Right hindlimb (tissue), 1 donor: ENCODE results near the gene IRF2.

Experiments used
- DNase-seq: peaks from one replicate; pipeline ENCODE4 v3.0.0-alpha.2; 2018

IRF2 gene

DNA sequence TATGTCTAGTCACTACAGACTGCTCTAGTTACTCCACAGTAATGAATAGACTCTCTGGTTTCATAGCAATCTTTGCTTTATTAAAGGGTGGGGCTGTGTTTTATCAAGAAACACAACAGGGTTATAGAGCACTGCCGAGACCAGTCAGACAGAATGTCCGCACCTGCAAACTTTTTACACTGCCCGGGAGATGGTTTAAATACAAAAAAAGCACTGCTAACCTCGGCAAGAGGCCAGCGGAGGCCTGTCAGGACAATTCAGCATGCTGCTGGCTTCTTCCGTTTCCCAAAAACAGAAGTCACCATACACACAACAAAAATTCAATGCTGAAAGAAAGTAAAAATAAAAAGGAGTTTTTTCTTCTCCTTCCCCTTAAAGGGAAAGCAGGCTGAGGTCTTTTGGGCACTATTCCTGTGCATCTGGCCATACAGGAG is 67.4 kb downstream of the IRF2 start:
- peak; percentile 68 for DNase-seq

DNA sequence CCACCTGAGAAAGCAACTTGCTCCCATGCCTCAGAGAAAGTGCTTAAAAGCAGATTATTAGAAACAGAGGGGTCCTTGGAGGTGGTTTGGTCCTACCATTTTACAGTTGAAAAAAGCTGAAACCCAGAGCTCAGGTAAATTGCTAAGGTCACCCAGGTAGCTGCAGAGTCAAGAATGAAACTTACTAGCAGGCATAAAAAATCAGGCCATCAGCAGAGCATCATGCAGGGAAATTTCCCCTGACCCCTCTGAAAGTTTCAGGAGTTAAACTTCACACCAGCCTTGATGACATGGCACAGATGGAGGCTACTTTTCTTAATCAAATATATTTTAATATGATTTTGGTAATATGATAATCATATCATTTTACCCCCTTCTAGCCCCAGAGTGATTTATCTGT is 70.3 kb downstream of the IRF2 start:
- DNase-seq: no peak

GRCh38 chr4:184403384-184403781 is 71.0 kb downstream of the IRF2 start:
- no peak for DNase-seq

DNA sequence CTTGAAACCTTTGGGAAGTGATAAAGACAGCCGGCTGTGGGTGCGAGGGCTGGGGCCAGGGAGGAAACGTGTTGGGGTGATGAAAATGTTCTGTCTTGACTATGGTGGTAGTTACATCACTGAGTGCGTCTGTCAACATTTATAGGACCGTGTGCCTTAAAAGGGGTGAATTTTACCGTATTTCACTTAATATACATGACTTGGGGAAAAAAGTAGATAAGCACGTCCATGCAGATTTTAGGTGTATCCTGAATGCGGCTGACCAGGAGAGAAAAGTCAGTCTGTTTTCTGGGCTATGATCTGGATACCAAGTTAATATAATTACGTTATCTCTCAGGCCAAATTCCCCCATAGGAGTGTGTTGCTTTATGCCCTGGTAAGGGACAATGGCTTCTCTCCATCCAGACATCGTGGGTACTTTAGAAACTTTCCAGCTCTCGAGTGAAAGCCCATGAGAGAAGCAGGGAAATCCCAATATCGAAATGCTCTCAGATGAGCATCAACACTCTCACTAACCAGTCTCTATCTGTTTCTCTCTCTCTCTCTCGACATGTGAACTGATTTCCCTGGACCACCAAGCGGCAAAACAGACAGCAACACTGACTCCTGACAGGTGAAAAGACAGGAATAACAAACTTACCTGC is 71.5 kb downstream of the IRF2 start:
- no peak for DNase-seq

- no peak for DNase-seq
Observed at GRCh38 chr4:184402239-184402638, 72.1 kb downstream of the IRF2 start.

- no peak for DNase-seq
Observed at GRCh38 chr4:184401397-184402171, 72.8 kb downstream of the IRF2 start.

DNA sequence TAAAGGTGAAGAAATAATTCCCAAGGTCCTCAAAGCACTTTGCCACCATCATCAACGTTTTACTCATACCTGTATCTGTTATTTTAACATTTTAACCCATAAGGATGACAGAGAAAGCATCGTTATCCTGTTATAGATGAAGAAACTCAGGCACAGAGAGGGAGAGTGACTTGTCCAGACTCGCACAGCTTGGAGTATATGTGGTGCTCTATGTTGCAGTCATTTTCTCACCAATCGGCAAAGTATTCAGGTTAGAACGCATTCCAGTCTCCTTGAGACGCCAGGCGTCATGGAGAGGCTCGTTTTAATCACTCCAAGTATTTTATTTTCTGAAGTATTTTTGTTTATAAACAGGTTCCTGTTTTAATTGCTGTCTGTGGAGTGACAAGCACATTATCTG is 73.5 kb downstream of the IRF2 start:
- no peak for DNase-seq

- no peak for DNase-seq
Observed at GRCh38 chr4:184400375-184400870, 73.9 kb downstream of the IRF2 start.

DNA sequence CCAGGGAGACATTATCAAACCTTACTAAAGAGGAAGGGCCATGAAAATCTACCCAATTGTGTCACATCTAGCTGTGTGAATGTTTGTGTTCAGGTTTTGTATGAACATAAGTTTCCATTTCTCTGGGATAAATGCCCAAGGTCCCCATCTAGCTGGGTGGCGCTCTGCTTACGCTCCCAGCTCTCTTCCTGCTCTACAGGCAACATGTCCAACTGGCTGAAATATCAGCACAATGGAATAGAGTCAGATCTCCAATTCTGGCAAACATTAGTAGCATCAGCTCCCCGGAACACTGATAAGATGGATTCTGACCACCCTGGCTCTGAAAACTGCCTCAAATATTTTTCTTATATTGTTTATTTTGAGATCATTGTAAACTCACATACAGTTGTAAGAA is 74.8 kb downstream of the IRF2 start:
- DNase-seq: no peak

GRCh38 chr4:184398741-184399511 is 75.4 kb downstream of the IRF2 start:
- DNase-seq: no peak

GRCh38 chr4:184397516-184398163 is 76.7 kb downstream of the IRF2 start:
- DNase-seq: no peak

DNA sequence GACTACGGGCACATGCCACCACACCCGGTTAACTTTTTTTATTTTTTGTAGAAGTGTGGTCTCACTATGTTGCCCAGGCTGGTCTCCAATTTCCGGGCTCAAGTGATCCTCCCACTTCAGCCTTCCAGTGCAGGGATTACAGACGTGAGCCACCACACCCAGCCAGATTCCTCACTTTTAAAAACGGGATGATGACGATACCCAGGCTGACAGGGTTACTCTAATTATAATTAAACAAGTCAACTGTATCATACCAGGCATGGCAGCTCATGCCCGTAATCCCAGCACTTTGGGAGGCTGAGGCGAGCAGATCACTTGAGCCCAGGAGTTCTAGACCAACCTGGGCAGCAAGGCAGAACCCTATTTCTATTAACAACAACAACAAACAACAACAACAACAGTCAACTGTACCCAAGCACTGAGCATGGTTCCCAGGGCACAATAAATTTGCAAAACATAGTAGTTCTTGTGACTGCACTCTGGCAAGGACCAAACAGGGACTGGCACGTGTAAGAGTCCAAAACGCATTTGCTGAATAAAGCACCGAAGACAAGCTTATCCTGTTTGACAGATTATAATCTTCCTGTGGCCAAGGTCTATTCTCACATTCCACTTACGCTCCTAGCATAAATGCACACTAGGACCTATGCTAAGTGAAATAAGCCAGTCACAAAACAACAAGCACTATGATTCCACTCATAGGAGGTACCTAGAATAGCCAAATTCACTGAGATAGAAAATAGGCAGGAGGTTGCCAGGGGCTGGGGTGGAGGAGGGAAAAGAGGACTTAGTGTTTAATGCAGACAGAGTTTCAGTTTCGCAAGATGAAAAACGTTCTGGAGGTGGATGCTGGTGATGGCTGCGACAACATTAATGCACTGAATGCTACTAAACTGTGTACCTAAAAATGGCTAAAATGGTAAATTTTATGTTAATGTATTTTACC is 77.5 kb downstream of the IRF2 start:
- no peak for DNase-seq

DNA sequence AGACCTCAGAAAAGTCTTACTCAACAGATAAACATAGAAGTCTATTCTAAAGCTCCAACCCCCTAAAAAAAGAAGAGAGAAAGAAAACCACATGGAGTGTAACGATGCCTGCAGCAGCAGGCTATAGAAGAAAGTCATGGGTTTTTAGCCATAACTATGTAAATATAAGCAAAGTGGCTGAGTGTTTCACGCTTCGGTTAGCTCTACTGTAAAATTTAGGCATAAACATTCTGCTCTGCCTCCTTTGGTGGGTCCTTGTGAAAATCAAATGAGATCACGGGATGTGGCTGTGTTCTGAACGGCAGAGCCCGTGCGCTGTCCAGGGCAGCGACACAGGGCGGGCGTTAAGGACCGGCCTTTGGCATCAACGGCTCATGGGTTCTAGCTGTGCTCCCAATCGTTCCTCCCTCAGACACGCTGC is 78.4 kb downstream of the IRF2 start:
- DNase-seq: no peak

GRCh38 chr4:184395451-184395917 is 78.9 kb downstream of the IRF2 start:
- no peak for DNase-seq

DNA sequence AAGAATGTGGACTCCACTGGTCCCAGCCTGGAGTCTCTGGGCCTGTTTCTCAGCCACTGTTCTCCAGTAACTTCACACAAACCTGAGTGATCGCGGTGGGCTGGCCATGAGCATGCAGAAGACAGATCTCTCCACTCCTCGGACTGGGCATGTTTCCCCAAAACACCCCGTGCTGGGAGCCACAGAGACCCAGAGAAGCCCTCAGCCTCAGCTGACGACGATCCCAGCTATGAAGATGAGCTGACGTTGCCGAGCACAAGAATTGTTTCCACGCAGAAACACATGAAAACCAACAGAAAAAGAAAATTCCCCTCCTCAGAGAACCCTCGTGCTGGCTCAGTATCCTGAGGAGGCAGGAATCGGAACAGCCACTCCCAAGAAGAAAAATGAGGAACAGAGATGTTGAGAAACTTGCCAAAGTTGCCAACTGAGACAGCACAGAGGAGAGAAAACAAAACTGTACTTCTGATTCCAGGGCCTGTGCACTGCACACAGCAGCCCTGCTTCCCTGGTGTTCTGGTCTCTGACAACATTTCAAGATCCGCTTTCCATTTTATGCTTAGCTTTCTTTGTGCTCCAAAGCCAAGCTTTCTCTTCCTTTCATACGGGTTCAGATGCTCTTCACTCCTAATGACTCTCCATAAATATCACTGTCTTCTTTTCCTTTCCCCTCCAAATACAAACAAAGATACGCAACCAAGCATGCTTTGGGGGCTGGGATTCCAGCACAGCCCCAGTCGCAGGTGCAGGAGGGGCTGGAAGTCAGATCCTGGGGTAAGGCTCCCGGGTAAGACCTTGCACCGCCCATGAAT is 81.4 kb downstream of the IRF2 start:
- DNase-seq: no peak

- no peak for DNase-seq
Observed at GRCh38 chr4:184392316-184392715, 82.0 kb downstream of the IRF2 start.

- DNase-seq: no peak
Observed at GRCh38 chr4:184389978-184390900, 84.1 kb downstream of the IRF2 start.

- DNase-seq: no peak
Observed at GRCh38 chr4:184388106-184388505, 86.2 kb downstream of the IRF2 start.

- DNase-seq: no peak
Observed at GRCh38 chr4:184387351-184387750, 87.0 kb downstream of the IRF2 start.
